WTC11 (cell line): ENCODE data around the gene XRCC4. TPM values are rescaled to one million over a fixed set of nuclear protein-coding genes. Genes with fewer than 3 reads are reported as not detected.
A peak's percentile ranks its signal among the peaks of the same experiment; 100 is the strongest.

Experiments
- ATAC-seq: fragments of 200-7000 bp; cut with Tn5 transposase; 2 replicates; pipeline ENCODE4 v1.10.0; 2021; ENCODE audit warnings: mild to moderate bottlenecking, moderate library complexity
- CTCF ChIA-PET: fragments of 300-600 bp; sonication (Branson Sonifier 250); formaldehyde crosslinking; loops from one replicate; lab custom pipeline; 2021; ENCODE audit warnings: antibody characterized with exemption; lab: Charles Lee
- POLR2A ChIA-PET: fragments of 350-600 bp; sonication (Branson Sonifier 250); formaldehyde crosslinking; loops from one replicate; lab custom pipeline; 2021; ENCODE audit warnings: antibody characterized with exemption; lab: Charles Lee
- DNase-seq: peaks from one replicate; pipeline ENCODE4 v3.0.0; 2021; ENCODE audit warnings: low spot score
- H3K27ac Mint-ChIP-seq: 2 replicates; pipeline ENCODE4 v1.8.0; 2021; ENCODE audit warnings: mixed read lengths
- H3K27me3 Mint-ChIP-seq: 2 replicates; pipeline ENCODE4 v1.8.0; 2021; ENCODE audit warnings: low read depth, mild to moderate bottlenecking, moderate library complexity, mixed read lengths
- H3K36me3 Mint-ChIP-seq: 2 replicates; pipeline ENCODE4 v1.8.0; 2021; ENCODE audit warnings: mixed read lengths
- H3K4me1 Mint-ChIP-seq: 2 replicates; pipeline ENCODE4 v1.8.0; 2022; ENCODE audit warnings: mixed read lengths
- H3K4me3 Mint-ChIP-seq: 2 replicates; pipeline ENCODE4 v1.8.0; 2021; ENCODE audit warnings: mild to moderate bottlenecking, moderate library complexity, mixed read lengths
- H3K9me3 Mint-ChIP-seq: 2 replicates; pipeline ENCODE4 v1.8.0; 2021; ENCODE audit warnings: mixed read lengths
- CTCF ChIP-seq: fragments of 200-600 bp; IDR thresholded peaks from 2 replicates; pipeline ENCODE4 v1.8.0; 2022; ENCODE audit warnings: antibody characterized with exemption
- E2F1 ChIP-seq: sonication (generic); formaldehyde crosslinking; IDR thresholded peaks from 2 replicates; pipeline ENCODE4 v1.8.0; 2022; ENCODE audit warnings: mild to moderate bottlenecking, missing genetic modification reagents
- E2F5 ChIP-seq: sonication (generic); formaldehyde crosslinking; IDR thresholded peaks from 2 replicates; pipeline ENCODE4 v1.8.1; 2022; ENCODE audit warnings: mild to moderate bottlenecking, moderate library complexity, missing genetic modification reagents
- EMX1 ChIP-seq: fragments of 250-450 bp; sonication (Bioruptor Pico); IDR thresholded peaks from 2 replicates; pipeline ENCODE4 v1.8.0; 2021; ENCODE audit warnings: mild to moderate bottlenecking
- ERG ChIP-seq: fragments of 250-450 bp; sonication (Bioruptor Pico); IDR thresholded peaks from 2 replicates; pipeline ENCODE4 v1.8.0; 2021; ENCODE audit warnings: mild to moderate bottlenecking
- ESRRA ChIP-seq: sonication (generic); formaldehyde crosslinking; IDR thresholded peaks from 2 replicates; pipeline ENCODE4 v1.8.1; 2022; ENCODE audit warnings: mild to moderate bottlenecking, missing genetic modification reagents, borderline replicate concordance
- HMGA2 ChIP-seq: fragments of 250-450 bp; sonication (Bioruptor Pico); IDR thresholded peaks from 2 replicates; pipeline ENCODE4 v1.4.0; 2021; ENCODE audit warnings: mild to moderate bottlenecking, moderate library complexity
- IRF1 ChIP-seq: sonication (generic); formaldehyde crosslinking; IDR thresholded peaks from 2 replicates; pipeline ENCODE4 v1.8.0; 2023; ENCODE audit warnings: missing genetic modification reagents
- KAT7 ChIP-seq: sonication (generic); formaldehyde crosslinking; IDR thresholded peaks from 2 replicates; pipeline ENCODE4 v1.8.1; 2023; ENCODE audit warnings: missing genetic modification reagents, mild to moderate bottlenecking, borderline replicate concordance
- MYBL2 ChIP-seq: sonication (generic); formaldehyde crosslinking; IDR thresholded peaks from 2 replicates; pipeline ENCODE4 v1.8.1; 2023; ENCODE audit warnings: mild to moderate bottlenecking, moderate library complexity, missing genetic modification reagents
- OVOL2 ChIP-seq: fragments of 250-450 bp; sonication (Bioruptor Pico); IDR thresholded peaks from 2 replicates; pipeline ENCODE4 v1.9.0; 2021; ENCODE audit warnings: mild to moderate bottlenecking, borderline replicate concordance
- PRRX2 ChIP-seq: fragments of 250-450 bp; sonication (Bioruptor Pico); IDR thresholded peaks from 2 replicates; pipeline ENCODE4 v1.8.0; 2021; ENCODE audit warnings: mild to moderate bottlenecking
- SOX15 ChIP-seq: fragments of 250-450 bp; sonication (Bioruptor Pico); IDR thresholded peaks from 2 replicates; pipeline ENCODE4 v1.9.0; 2021; ENCODE audit warnings: mild to moderate bottlenecking
- STAT6 ChIP-seq: sonication (generic); formaldehyde crosslinking; conservative IDR thresholded peaks from 2 replicates; pipeline ENCODE4 v1.8.1; 2023; ENCODE audit warnings: mild to moderate bottlenecking, low read depth, missing genetic modification reagents, moderate library complexity
- ZBTB21 ChIP-seq: sonication (generic); formaldehyde crosslinking; IDR thresholded peaks from 2 replicates; pipeline ENCODE4 v1.8.1; 2023; ENCODE audit warnings: mild to moderate bottlenecking, missing genetic modification reagents, borderline replicate concordance
- ZNF121 ChIP-seq: sonication (generic); formaldehyde crosslinking; IDR thresholded peaks from 2 replicates; pipeline ENCODE4 v1.8.0; 2023; ENCODE audit warnings: missing genetic modification reagents
- ZNF219 ChIP-seq: sonication (generic); formaldehyde crosslinking; IDR thresholded peaks from 2 replicates; pipeline ENCODE4 v1.8.0; 2023; ENCODE audit warnings: missing genetic modification reagents, mild to moderate bottlenecking, borderline replicate concordance
- ZSCAN18 ChIP-seq: fragments of 250-450 bp; sonication (Bioruptor Pico); IDR thresholded peaks from 2 replicates; pipeline ENCODE4 v2.1.2; 2022; ENCODE audit warnings: mild to moderate bottlenecking, moderate library complexity
- total RNA-seq: library from RNA; stranded (reverse); gene quantifications from 3 replicates; pipeline ENCODE4 v1.2.3, GENCODE V29; 2021

Gene XRCC4
- total RNA-seq, 1 experiment from 2014 or later: 13.5 TPM

GRCh38 chr5:83337453-83338035, 260.2 kb downstream of the XRCC4 start (continued):
- TF ChIP-seq E2F1 (no peak), PRRX2 (no peak), HMGA2 (CRISPR knock-in tag) (no peak), ZNF121 (no peak), E2F5 (CRISPR knock-in tag) (no peak), ERG (no peak)
- TF ChIP-seq, all 79 proteins: peak for 0

GRCh38 chr5:83340511-83340918, 263.2 kb downstream of the XRCC4 start:
- H3K4me1 Mint-ChIP-seq: peaks cover 31% of the 10 kb centered on the region
- DNase-seq (no peak), ATAC-seq (no peak)
- H3K4me3 Mint-ChIP-seq: no peak overlapping the region
- H3K9me3 Mint-ChIP-seq: peaks cover 1% of the 10 kb centered on the region; the same call in 1 of the 2 replicates
- ChIA-PET POLR2A (interaction anchor here (0.6 kb wide), 1 partner anchor 263 kb away, joined by 5 read pairs; the partner anchor contains the start of gene XRCC4), CTCF (interaction anchor here (0.7 kb wide), 1 partner anchor 14 kb away, joined by 3 read pairs; no protein-coding TSS in a partner anchor)
- no peaks in the 10 kb centered on the region for H3K27me3 Mint-ChIP-seq
- peak overlapping the region; percentile 86; the same call in 1 of the 2 replicates for H3K27ac Mint-ChIP-seq
- TF ChIP-seq EMX1: no peak
- no peak for TF ChIP-seq ESRRA
- no peak for TF ChIP-seq ZBTB21 (CRISPR knock-in tag)
- no peak for TF ChIP-seq KAT7 (CRISPR knock-in tag)
- TF ChIP-seq IRF1 (CRISPR knock-in tag): no peak
- no peak for TF ChIP-seq HMGA2 (CRISPR knock-in tag)
- TF ChIP-seq STAT6 (CRISPR knock-in tag): no peak
- TF ChIP-seq CTCF: no peak
- no peak for TF ChIP-seq ZNF219 (CRISPR knock-in tag)
- no peak for TF ChIP-seq MYBL2
- no peak for TF ChIP-seq OVOL2 (CRISPR knock-in tag)
- no peak for TF ChIP-seq ZSCAN18
- no peak for TF ChIP-seq SOX15 (CRISPR knock-in tag)
- H3K36me3 Mint-ChIP-seq: no peaks in the 10 kb centered on the region
